DMS 273 treated with DMSO at 0.1 percent for 48 hours (cell line): Measurements from ENCODE around the gene PLXNA4.

ENCODE experiments used
- DNase-seq: peaks from one replicate; lab custom pipeline; 2025; lab: John Stamatoyannopoulos, UW

Gene PLXNA4

GRCh38 chr7:132113536-132114371 lies 462.5 kb downstream of the PLXNA4 start:
- DNase-seq, result no peak

DNA sequence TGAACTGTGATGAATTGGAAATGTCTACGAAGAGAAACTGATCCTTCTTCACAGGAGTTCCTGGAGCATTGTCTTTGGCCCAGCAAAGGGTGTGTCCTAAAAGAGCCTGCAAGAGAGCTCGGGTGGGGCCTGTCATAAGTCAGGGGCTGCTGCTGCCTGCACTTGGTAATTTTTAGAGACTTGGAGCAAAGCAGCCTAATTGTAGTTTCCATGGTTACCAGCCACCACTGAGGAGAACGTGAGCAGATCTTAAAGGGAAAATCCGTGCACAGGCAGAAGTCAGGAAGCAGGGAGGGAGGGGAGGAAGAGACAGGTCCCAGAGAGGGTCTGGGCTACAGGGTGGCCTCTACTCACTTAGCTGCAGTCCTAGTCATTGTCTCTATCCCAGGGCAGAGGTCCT lies 463.6 kb downstream of the PLXNA4 start:
- no peak for DNase-seq

DNA sequence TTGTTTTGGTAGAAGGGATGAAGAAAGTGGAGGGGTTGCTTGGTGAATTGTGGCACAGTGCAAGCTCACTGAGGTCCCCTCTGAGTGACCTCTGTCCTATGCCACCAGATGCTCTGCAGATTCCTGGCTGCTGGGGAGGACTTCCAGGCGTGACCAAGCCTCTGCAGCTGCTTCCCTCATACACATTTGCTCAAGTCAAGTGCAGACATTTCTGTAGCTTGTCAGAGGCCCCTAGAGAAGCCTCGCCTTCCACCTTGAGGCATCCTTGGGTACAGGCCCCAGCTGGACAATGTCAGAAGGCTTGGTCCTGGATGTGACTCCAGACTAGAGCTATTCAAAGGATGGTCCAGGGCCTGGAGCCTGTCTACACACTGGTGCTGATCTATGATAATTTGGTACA lies 464.2 kb downstream of the PLXNA4 start:
- DNase-seq, result no peak

- no peak for DNase-seq
Observed at GRCh38 chr7:132110692-132111091, 465.6 kb downstream of the PLXNA4 start.

GRCh38 chr7:132109769-132110168 lies 466.5 kb downstream of the PLXNA4 start:
- DNase-seq, result no peak

DNA sequence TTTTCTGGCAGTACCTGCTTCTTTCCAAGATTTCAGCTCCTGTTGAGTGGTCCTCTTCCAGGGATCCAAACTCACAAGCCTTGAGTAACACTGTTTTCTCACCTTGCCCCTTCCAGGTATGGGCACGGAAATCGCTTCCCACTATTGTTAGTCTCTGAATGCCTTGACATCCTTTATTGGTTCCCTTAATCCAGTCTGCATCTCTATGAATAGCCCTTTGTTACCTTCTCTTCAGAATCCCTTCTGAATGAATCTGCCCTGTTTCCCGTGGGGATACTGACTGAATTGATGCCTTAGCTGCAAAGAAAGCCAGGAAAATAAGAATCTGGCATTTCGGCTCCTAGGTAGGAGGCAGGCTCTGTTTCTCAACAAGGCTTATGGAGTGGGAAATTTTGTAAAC lies 467.7 kb downstream of the PLXNA4 start:
- DNase-seq, result no peak

GRCh38 chr7:132106491-132106890 lies 469.8 kb downstream of the PLXNA4 start:
- DNase-seq, result no peak

- no peak for DNase-seq
Observed at GRCh38 chr7:132105096-132105495, 471.2 kb downstream of the PLXNA4 start.

GRCh38 chr7:132103718-132104117 lies 472.6 kb downstream of the PLXNA4 start:
- DNase-seq, result no peak

DNA sequence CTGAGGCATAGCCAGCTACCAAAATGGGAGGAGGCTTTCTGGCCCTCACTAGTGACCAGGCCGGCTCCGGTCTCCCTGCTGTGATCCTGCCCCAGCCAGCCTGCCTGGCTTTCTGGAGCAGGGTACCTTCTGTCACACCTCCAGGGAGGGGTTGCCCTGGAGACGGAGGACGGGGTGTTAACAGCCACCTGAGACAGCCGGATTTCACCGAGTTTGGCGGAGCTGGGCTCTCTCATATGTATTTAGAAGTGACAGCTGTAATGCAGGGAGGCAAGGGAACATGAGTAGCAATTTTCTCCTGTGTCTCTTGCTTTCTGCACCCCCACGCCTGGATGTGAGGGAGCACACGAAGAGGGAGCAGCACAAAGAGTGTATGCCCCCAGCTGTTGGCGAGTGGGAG lies 473.3 kb downstream of the PLXNA4 start:
- DNase-seq, result no peak

DNA sequence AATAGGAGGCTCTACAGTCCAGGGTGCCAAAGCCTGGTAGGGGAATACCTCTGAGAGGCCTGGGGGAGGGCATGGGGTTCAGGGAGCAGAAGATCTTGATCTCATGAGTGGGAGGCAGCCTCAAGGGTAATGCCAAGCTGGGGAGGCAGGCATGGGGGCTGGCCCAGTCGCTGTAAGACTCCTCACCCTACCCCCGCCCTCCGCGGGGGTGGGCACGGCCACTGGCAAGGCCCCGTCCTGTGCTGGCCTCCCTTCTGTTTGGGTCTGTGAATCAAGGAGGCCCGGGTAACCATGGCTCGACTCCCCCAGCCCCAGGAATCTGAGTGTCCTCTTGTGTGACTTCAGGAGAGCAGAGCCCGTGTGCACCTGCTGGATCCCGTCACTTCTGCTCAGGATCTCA lies 473.9 kb downstream of the PLXNA4 start:
- DNase-seq, result no peak

DNA sequence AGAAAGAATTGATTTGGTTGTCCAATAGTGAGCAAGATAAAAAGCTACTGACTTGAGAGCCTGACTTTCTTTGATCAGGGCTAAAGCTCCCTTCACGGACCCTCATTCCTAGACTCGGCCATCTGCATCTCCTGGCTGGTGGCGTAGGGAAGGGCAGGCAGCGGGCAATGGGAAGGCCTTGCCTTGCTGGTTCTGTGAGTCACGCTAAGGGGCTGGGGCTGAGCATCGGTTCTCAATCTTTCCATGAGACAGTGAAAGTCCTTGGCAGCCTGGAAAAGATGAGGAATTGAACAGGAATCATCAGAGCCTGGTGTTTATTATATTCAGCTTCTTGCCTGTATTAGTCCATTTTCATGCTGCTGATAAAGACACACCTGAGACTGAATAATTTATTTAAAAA lies 475.3 kb downstream of the PLXNA4 start:
- DNase-seq, result no peak

GRCh38 chr7:132100483-132100882 lies 475.8 kb downstream of the PLXNA4 start:
- no peak for DNase-seq

DNA sequence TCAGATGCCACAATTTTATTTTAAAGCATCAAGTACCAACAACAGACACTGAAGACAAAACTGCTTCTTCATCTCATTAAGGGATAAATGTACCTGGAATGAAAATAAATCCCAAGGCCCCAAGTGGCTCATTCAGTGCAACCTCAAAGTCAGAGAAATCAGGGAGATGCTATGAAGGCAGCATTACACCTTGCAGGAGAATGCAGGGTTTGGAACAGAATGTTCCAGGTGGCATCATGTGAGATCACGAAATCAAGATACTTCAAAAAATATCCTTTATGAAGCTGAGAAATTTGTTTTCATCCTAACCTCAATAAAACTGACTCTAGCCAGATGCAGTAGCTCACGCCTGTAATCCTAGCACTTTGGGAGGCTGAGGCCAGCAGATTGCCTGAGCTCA lies 477.1 kb downstream of the PLXNA4 start:
- DNase-seq, result no peak

- DNase-seq, result no peak
Observed at GRCh38 chr7:132098327-132098726, 477.9 kb downstream of the PLXNA4 start.

- no peak for DNase-seq
Observed at GRCh38 chr7:132097550-132098134, 478.6 kb downstream of the PLXNA4 start.

GRCh38 chr7:132095111-132095765 lies 481.0 kb downstream of the PLXNA4 start:
- no peak for DNase-seq

GRCh38 chr7:132092106-132092505 lies 484.2 kb downstream of the PLXNA4 start:
- DNase-seq, result no peak

DNA sequence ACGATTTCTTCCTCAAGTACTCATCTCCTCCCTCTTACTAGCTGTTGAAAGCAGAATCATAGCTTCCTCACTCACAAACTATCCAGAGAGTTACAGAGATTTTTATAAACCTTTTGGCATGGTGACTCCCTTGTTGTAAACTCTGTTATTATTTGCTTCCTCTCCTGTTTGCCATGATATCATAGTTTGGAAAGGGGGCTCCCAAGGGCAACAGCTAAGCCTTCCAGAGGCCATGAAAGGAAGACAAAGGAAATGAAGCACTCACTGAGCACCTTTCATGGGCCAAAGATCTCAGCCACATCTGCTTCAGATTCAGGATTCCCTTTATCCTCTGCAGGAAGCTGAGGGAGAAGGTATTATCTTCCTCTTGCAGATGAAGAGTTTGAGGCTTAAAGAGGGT lies 484.6 kb downstream of the PLXNA4 start:
- no peak for DNase-seq

GRCh38 chr7:132090444-132090843 lies 485.8 kb downstream of the PLXNA4 start:
- DNase-seq, result no peak

- no peak for DNase-seq
Observed at GRCh38 chr7:132089356-132089755, 486.9 kb downstream of the PLXNA4 start.

- no peak for DNase-seq
Observed at GRCh38 chr7:132087421-132087820, 488.8 kb downstream of the PLXNA4 start.

GRCh38 chr7:132084776-132085388 lies 491.4 kb downstream of the PLXNA4 start:
- no peak for DNase-seq
